Spleen (tissue), 11 donors: ENCODE measurements around the gene NAALADL2. TPM values are rescaled to one million over a fixed set of nuclear protein-coding genes. Genes with fewer than 3 reads are reported as not detected.

Source experiments
- DNase-seq: peaks from one replicate; pipeline ENCODE4 v3.0.0-alpha.2; 2020
- H3K27ac ChIP-seq, 8 donors: fragments of 200-600 bp; sonication (generic) in 7 of 8; 1 replicate in 4 of 8; 2 replicates in 4 of 8; pipeline versions ENCODE4 v1.5.0 to v1.8.0; 2016 to 2021; ENCODE audit warnings: inconsistent platforms in 4 of 8, mild to moderate bottlenecking in 4 of 8, moderate library complexity in 1 of 8
- H3K27me3 ChIP-seq, 7 donors: fragments of 200-600 bp; sonication (generic) in 6 of 7; replicated peaks in 1 of 7; 1 replicate in 4 of 7; 2 replicates in 3 of 7; pipeline versions ENCODE4 v1.5.0 to v1.8.0; 2016 to 2021; ENCODE audit warnings: inconsistent platforms in 3 of 7, mild to moderate bottlenecking in 1 of 7
- H3K36me3 ChIP-seq, 6 donors: fragments of 200-600 bp; sonication (generic) in 5 of 6; 1 replicate in 4 of 6; 2 replicates in 2 of 6; pipeline versions ENCODE4 v1.5.0 to v1.8.0; 2016 to 2021; ENCODE audit warnings: inconsistent platforms in 2 of 6
- H3K4me1 ChIP-seq, 6 donors: fragments of 200-600 bp; sonication (generic) in 5 of 6; 1 replicate in 3 of 6; 2 replicates in 3 of 6; pipeline versions ENCODE4 v1.5.0 to v1.8.0; 2016 to 2021; ENCODE audit warnings: inconsistent platforms in 3 of 6
- H3K4me3 ChIP-seq, 8 donors: fragments of 200-600 bp; sonication (generic) in 7 of 8; 1 replicate in 4 of 8; 2 replicates in 4 of 8; pipeline versions ENCODE4 v1.5.0 to v1.8.0; 2016 to 2021; ENCODE audit warnings: inconsistent platforms in 4 of 8, mild to moderate bottlenecking in 4 of 8, moderate library complexity in 2 of 8
- H3K9me3 ChIP-seq, 8 donors: fragments of 200-600 bp; sonication (generic) in 7 of 8; 1 replicate in 4 of 8; 2 replicates in 4 of 8; pipeline versions ENCODE4 v1.5.0 to v1.8.0; 2016 to 2021; ENCODE audit warnings: inconsistent platforms in 4 of 8
- POLR2A ChIP-seq, 3 donors: fragments of 450-650 bp; IDR thresholded peaks; one replicate each; pipeline ENCODE4 v1.5.1; 2017; ENCODE audit warnings: antibody characterized with exemption in 3 of 3, mild to moderate bottlenecking in 1 of 3
- POLR2AphosphoS5 ChIP-seq, 3 donors: sonication (generic); formaldehyde crosslinking; IDR thresholded peaks; one replicate each; pipeline ENCODE4 v1.5.1; 2017; ENCODE audit warnings: antibody characterized with exemption in 3 of 3
- WGBS, 5 donors: extraction: QIAGEN DNeasy Blood & Tissue Kit in 3 of 5; methylation state at CpG; one replicate each; pipeline versions ENCODE4 v1.1.5 to v1.1.7; 2013 to 2018; 5-methylcytosine and 5-hydroxymethylcytosine counted together
- intact Hi-C: fragments of 100-400 bp; cut with DNase I; formaldehyde crosslinking; loops from one replicate; pipeline ENCODE4 v1.15.0; 2023; ENCODE audit warnings: low total_unique reads
- polyA plus RNA-seq, 3 donors: library from polyadenylated mRNA; stranded (reverse); fragments of 200-250 nt; gene quantifications; one replicate each; pipeline ENCODE4 v1.2.1, GENCODE V29; 2013
- total RNA-seq, 7 donors: library from RNA; depleted of rRNA in 3 of 7; stranded (reverse); fragments of >200 nt in 3 of 7; fragmentation: NEBNext Ultra II Directional in 4 of 7; extraction: Animal tissue kit (Norgen Biotek cat#: 25700) in 4 of 7; gene quantifications; one replicate each; pipeline versions ENCODE4 v1.1.0 to v1.2.1, GENCODE V29; 2016 to 2021
- TF ChIP-seq, protein P1 (sequence below), 11 experiments: fragments of 200-600 bp in 7 of 11; fragments of 450-650 bp in 4 of 11; sonication (generic) in 4 of 11; IDR thresholded peaks in 8 of 11; conservative IDR thresholded peaks in 3 of 11; 1 replicate in 7 of 11; 2 replicates in 4 of 11; pipeline versions ENCODE4 v1.4.0 to v1.8.0; 2016 to 2021; ENCODE audit warnings: antibody characterized with exemption in 11 of 11, inconsistent platforms in 4 of 11, mild to moderate bottlenecking in 1 of 11
- donor health status: healthy with polysubstance abuse.
- donor health status: DM: no; HTN: no; CAD: no; lungs with moderate emphysema.
- donor health status: DM: no; HTN: no; CAD: no.
- donor health status: Bipolar disorder and iron deficiency.
- donor health status: healthy.
- donor health status: DM: no; HTN: no; CAD: no.
- donor health status: DM: yes; HTN: yes; CAD: no.

Gene NAALADL2
- total and polyA plus RNA-seq, 10 donors: 0.09 to 14.4 (median 6.4) TPM

DNA sequence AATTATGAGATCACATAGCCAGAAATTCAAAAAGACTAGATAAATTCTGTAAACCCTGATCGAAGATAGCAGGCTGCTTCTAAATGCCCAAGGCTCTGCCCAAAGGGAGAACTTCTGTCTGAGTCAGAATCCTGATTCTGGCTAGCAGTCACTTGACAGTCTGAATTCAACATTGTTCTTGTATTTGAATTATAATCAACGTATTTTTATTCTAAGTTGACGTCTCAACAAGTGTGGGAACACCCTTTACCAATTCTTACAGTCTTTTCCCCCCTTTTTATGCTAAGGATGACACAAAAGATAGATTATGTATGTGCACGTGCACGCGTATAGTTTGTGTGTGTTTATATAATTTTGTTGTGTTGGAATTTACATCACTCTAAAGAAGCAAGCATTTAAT lies 552.8 kb downstream of the NAALADL2 start:
- no peak for TF ChIP-seq POLR2A (IDR thresholded peaks at IDR 0.05)
- TF ChIP-seq POLR2AphosphoS5 (IDR thresholded peaks at IDR 0.05): no peak
- TF ChIP-seq, protein P1, sequence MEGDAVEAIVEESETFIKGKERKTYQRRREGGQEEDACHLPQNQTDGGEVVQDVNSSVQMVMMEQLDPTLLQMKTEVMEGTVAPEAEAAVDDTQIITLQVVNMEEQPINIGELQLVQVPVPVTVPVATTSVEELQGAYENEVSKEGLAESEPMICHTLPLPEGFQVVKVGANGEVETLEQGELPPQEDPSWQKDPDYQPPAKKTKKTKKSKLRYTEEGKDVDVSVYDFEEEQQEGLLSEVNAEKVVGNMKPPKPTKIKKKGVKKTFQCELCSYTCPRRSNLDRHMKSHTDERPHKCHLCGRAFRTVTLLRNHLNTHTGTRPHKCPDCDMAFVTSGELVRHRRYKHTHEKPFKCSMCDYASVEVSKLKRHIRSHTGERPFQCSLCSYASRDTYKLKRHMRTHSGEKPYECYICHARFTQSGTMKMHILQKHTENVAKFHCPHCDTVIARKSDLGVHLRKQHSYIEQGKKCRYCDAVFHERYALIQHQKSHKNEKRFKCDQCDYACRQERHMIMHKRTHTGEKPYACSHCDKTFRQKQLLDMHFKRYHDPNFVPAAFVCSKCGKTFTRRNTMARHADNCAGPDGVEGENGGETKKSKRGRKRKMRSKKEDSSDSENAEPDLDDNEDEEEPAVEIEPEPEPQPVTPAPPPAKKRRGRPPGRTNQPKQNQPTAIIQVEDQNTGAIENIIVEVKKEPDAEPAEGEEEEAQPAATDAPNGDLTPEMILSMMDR (IDR thresholded peaks at IDR 0.05 in 8 of 11, conservative IDR thresholded peaks at IDR 0.05 in 3 of 11): no peak
- Histone ChIP-seq H3K4me3 (no peak overlapping the region), H3K27me3 (no peaks in the 10 kb centered on the region), H3K4me1 (no peaks in the 10 kb centered on the region), H3K36me3 (no peaks in the 10 kb centered on the region), H3K27ac (no peak overlapping the region), H3K9me3 (peaks cover 0 to 3% (median 0%) of the 10 kb centered on the region in 8 donors)
- intact Hi-C loops: no loop called here
- 83 to 93% (median 86%) methylated on average over 6 of the region's 6 CpGs for WGBS, 5 donors
- no peak for DNase-seq

DNA sequence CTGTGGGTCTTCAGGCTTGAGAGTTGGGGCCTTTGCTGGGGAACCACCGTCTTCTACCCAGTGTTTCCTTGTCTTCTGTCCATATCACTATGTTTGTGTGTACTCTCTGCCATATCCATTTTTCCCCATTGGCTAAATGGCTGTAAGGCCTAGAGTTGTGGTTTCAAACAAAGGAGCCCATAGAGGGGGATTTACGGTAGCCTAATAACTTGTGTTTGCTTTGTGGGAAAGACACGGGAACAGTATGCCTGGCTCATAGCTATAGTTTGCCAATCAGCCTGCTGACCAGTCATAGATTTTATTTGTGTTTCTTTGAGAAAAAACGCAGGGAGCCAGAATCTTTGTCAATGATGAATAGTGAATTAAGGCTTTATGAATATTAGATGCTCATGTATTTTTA lies 554.8 kb downstream of the NAALADL2 start:
- Histone ChIP-seq H3K4me1 (no peaks in the 10 kb centered on the region), H3K27me3 (no peaks in the 10 kb centered on the region), H3K4me3 (no peak overlapping the region), H3K27ac (no peak overlapping the region), H3K9me3 (peaks cover 0 to 3% (median 0%) of the 10 kb centered on the region in 8 donors), H3K36me3 (no peaks in the 10 kb centered on the region)
- no peak for DNase-seq
- intact Hi-C loops: no loop called here
- 90 to 99% (median 95%) methylated on average over 4 of the region's 4 CpGs for WGBS, 5 donors
- no peak for TF ChIP-seq POLR2A (IDR thresholded peaks at IDR 0.05)

DNA sequence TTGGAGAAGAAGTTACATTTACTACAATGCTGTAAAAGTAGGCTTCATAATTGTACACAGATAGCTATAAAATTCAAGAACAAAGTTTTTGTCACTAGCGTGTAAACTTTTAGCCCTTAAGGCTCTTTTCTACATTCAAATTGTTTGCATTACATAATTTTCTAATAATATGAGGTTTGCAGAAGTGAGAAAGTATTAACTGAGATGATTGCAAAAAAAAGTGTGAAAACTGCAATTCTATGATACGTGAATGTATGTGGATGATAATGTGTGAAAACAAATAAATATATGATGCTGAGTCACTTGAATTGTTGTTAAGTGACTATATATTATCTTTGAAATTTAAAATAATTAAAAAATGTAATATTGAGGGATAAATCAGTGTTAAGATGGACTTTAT lies 557.5 kb downstream of the NAALADL2 start:
- intact Hi-C loops: no loop called here
- no peak overlapping the region for H3K4me3 ChIP-seq
- H3K36me3 ChIP-seq: no peaks in the 10 kb centered on the region
- H3K27ac ChIP-seq: no peak overlapping the region
- TF ChIP-seq POLR2AphosphoS5 (IDR thresholded peaks at IDR 0.05) (no peak), POLR2A (IDR thresholded peaks at IDR 0.05) (no peak)
- TF ChIP-seq, protein P1 (IDR thresholded peaks at IDR 0.05 in 8 of 11, conservative IDR thresholded peaks at IDR 0.05 in 3 of 11): no peak
- peaks cover 0 to 3% (median 0%) of the 10 kb centered on the region in 8 donors for H3K9me3 ChIP-seq
- no peaks in the 10 kb centered on the region for H3K4me1 ChIP-seq
- 85 to 94% (median 89%) methylated on average over 2 of the region's 2 CpGs for WGBS, 5 donors
- H3K27me3 ChIP-seq: no peaks in the 10 kb centered on the region
- DNase-seq: no peak

DNA sequence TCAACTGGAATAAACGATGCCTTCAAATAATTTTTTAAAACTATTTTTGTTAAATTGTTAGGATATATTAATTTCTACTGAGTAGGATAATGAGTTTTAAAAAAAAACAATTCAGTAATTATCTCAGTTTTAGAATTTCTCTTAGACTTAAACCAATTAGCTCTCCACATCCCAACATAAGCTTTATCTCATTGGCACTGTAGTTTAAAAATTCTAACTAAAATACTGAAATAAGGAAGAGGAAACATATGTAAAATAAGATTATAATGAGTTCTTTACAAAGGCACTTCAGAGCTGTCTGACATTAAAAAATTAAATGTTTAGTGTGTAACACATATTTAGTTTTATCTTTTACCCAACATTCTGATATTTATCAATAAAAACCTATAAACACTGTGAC lies 558.3 kb downstream of the NAALADL2 start:
- Histone ChIP-seq H3K4me1 (no peaks in the 10 kb centered on the region), H3K9me3 (peaks cover 0 to 3% (median 0%) of the 10 kb centered on the region in 8 donors), H3K27me3 (no peaks in the 10 kb centered on the region), H3K27ac (no peak overlapping the region), H3K4me3 (no peak overlapping the region), H3K36me3 (no peaks in the 10 kb centered on the region)
- DNase-seq: no peak
- 71 to 89% (median 81%) methylated on average over 1 of the region's 1 CpG for WGBS, 5 donors
- intact Hi-C loops: no loop called here
- TF ChIP-seq POLR2A (IDR thresholded peaks at IDR 0.05): no peak
- TF ChIP-seq POLR2AphosphoS5 (IDR thresholded peaks at IDR 0.05): no peak
- TF ChIP-seq, protein P1 (IDR thresholded peaks at IDR 0.05 in 8 of 11, conservative IDR thresholded peaks at IDR 0.05 in 3 of 11): no peak

DNA sequence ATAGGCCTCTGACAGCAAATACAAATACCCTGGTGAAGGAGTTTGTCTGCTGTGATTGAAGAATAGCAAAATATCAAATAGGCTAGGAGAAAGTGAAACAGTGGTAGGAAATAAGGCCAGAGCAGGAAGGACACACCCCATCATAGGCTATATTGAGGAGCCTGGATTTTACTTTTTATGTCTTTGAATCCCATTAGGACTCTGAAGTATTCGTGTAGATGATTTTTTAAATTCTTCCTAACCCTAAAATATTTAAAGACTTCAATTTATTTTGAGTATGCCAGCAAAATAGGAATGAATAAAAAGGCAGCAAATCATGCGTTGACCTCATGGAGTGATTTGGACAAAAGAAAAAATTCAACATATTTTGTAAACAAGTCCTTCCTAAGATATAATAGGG lies 562.8 kb downstream of the NAALADL2 start:
- TF ChIP-seq POLR2A (IDR thresholded peaks at IDR 0.05): no peak
- TF ChIP-seq, protein P1 (IDR thresholded peaks at IDR 0.05 in 8 of 11, conservative IDR thresholded peaks at IDR 0.05 in 3 of 11): no peak
- no peak for TF ChIP-seq POLR2AphosphoS5 (IDR thresholded peaks at IDR 0.05)
- Histone ChIP-seq H3K4me1 (no peaks in the 10 kb centered on the region), H3K27ac (no peak overlapping the region), H3K36me3 (no peaks in the 10 kb centered on the region), H3K9me3 (peaks cover 0 to 6% (median 0%) of the 10 kb centered on the region in 8 donors), H3K4me3 (no peak overlapping the region), H3K27me3 (no peaks in the 10 kb centered on the region)
- no peak for DNase-seq
- intact Hi-C loops: no loop called here
- WGBS, 5 donors: 58 to 81% (median 61%) methylated on average over 2 of the region's 2 CpGs
